Measurements from ENCODE around the gene DHX15. TPM values are rescaled to one million over a fixed set of nuclear protein-coding genes. Genes with fewer than 3 reads are reported as not detected.
A peak's percentile ranks its signal among the peaks of the same experiment; 100 is the strongest.

DHX15 gene
- total RNA-seq (ENCODE audit: insufficient read depth, low replicate concordance): 162 TPM

DNA sequence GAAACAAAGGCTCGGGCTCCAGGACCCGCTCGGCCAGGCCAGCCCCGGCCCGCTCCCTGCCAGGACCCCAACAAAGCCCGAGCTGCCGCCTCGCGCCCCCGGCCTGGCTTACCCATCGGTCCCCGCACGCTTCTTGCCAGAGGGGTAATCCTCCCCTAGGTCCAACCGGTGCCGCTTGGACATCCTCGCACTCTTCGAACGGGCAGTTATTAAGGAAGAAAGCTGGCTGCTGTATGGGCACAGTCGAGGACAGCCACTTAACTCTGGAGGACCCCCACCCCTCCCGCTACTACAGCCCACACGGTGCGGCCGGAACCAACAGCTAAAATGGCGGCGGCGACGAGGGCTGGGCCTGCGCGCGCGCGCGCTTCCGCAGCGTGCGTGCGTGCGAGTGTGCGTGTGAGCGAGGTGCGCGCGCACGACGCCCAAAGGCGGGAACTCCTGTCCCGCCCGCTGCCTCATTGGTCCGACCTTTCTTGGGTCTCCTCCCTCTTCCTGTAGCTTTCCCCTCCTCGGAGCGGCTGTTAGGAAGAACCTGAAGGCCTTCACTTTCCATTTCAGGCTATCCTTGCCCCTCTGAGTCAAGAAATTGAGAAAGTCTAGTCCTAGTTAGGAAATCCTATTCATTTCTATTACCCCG is at the start of gene DHX15:
Gene DHX15 (minus strand): TSS at position 344 of the 640 bp plus-strand sequence. CDS start 161 bp downstream, at position 183.
- DNase-seq (ENCODE audit: low spot score): peak; percentile 98

DNA sequence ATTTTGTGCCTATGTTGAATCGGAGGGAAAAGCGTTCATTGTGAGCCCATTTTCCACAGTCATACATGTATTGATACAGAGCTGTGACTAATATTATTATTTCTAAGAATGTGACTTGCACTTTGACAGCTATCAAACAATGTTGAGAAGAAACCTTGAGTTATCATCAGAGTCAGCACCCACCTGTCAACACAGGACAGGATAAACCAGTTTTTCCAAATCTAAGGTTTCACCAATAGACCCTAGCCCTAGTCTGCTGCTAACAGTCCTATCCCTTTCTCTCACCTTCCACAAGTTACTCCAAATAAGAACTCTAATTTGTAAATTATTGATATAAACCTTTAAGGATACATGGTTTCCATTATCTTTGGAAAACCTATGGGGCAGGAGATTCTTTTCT is 47.7 kb upstream of the DHX15 start:
- no peak for DNase-seq (ENCODE audit: low spot score)

GRCh38 chr4:24630937-24631336 is 46.6 kb upstream of the DHX15 start:
- no peak for DNase-seq (ENCODE audit: low spot score)

DNA sequence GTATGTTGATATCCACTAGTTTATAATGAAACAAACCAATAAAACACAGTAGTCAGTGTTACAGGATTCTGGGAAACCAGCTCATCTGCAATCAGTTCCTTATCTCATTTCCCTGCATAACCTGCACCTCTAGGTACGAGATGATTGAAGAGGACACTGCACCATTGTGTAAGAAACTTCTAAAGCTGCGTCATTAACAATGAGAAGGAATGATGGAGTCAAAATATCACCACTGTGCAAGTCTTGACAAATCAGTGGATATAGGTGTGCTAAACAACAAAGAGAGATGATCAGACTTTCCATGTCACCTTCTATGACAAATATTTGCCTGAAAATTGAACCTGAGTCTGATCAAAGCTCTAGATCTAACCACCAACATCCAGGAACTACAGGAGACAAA is 40.7 kb upstream of the DHX15 start:
- DNase-seq (ENCODE audit: low spot score): no peak

- no peak for DNase-seq (ENCODE audit: low spot score)
Observed at GRCh38 chr4:24624381-24624780, 40.0 kb upstream of the DHX15 start.

- DNase-seq (ENCODE audit: low spot score): no peak
Observed at GRCh38 chr4:24622146-24622834, 37.9 kb upstream of the DHX15 start.

DNA sequence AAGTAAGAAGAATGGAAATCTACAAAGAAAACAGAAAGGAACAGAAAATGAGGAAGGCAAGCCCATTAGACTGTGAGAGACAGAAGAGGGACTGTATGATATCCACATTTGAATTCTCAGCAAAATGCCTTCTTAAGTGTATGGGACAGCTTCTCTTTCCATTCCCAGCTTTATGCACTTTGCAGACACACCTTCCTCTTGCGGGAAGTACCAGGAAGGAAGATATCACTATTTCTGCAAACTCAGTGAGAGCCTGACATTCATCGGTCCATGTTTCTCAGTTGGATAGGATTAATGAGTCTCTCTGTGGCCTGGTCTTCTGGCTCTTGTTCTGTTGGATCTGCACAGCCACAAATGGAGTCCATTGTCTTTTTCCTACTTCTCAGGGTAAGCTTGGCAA is 31.6 kb upstream of the DHX15 start:
- no peak for DNase-seq (ENCODE audit: low spot score)

GRCh38 chr4:24614881-24615280 is 30.5 kb upstream of the DHX15 start:
- DNase-seq (ENCODE audit: low spot score): no peak

GRCh38 chr4:24613502-24613901 is 29.1 kb upstream of the DHX15 start:
- DNase-seq (ENCODE audit: low spot score): no peak

DNA sequence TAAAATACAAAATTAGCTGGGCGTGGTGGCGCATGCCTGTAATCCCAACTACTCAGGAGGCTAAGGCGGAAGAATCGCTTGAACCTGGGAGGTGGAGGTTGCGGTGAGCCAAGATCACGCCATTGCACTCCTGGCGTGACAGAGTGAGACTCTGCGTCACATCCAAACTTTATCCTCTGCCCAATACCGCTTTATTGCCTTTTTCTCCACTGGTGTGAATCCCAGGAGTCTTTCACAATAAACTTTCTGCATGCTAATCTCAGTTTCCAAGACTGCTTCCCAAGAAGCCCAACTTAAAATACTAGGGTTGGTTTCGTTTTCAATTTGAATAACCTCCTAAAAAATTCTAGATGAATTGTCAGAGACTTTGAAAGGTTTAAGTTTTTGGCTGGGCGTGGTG is 27.2 kb upstream of the DHX15 start:
- no peak for DNase-seq (ENCODE audit: low spot score)

- no peak for DNase-seq (ENCODE audit: low spot score)
Observed at GRCh38 chr4:24607334-24607733, 23.0 kb upstream of the DHX15 start.

GRCh38 chr4:24605216-24605615 is 20.9 kb upstream of the DHX15 start:
- DNase-seq (ENCODE audit: low spot score): no peak

DNA sequence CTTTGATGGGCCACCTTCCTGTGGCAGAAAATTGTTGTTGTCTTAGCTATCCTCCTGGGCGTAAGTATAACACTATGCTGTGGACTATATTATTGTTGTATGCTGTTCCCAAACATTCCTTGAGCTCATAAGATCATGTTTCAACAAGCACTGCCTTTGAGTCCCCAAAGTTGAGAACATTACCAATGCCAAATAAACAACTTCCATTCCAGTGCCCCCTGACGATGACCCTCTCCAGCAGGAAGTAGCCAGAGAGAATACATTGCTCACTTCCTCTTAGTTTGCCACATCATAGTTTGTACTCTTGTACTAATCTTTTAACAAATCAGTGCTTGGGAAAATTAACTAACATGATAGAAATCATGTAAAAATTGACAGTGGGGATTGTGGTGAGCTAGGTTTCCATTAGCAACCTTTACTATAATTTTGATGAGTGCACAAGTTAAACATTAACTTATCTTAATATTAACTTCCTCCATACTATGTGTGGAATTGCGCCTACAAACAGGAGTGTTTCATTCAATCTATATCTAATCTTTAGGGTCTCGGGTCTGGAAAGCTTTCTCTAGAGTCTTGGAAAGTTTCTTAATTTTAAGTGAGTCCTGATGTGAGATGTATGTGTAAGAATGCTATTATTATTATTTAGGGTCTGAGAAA is 20.3 kb upstream of the DHX15 start:
- DNase-seq (ENCODE audit: low spot score): no peak

GRCh38 chr4:24603343-24603742 is 19.0 kb upstream of the DHX15 start:
- DNase-seq (ENCODE audit: low spot score): no peak

GRCh38 chr4:24601121-24601520 is 16.8 kb upstream of the DHX15 start:
- DNase-seq (ENCODE audit: low spot score): no peak

- DNase-seq (ENCODE audit: low spot score): no peak
Observed at GRCh38 chr4:24599275-24599674, 14.9 kb upstream of the DHX15 start.

- peak; percentile 5 for DNase-seq (ENCODE audit: low spot score)
Observed at GRCh38 chr4:24598025-24598424, 13.7 kb upstream of the DHX15 start.

GRCh38 chr4:24595659-24596058 is 11.3 kb upstream of the DHX15 start:
- DNase-seq (ENCODE audit: low spot score): no peak

- DNase-seq (ENCODE audit: low spot score): peak; percentile 15
Observed at GRCh38 chr4:24594887-24595286, 10.5 kb upstream of the DHX15 start.

GRCh38 chr4:24589448-24589847 is 5.1 kb upstream of the DHX15 start:
- no peak for DNase-seq (ENCODE audit: low spot score)

DNA sequence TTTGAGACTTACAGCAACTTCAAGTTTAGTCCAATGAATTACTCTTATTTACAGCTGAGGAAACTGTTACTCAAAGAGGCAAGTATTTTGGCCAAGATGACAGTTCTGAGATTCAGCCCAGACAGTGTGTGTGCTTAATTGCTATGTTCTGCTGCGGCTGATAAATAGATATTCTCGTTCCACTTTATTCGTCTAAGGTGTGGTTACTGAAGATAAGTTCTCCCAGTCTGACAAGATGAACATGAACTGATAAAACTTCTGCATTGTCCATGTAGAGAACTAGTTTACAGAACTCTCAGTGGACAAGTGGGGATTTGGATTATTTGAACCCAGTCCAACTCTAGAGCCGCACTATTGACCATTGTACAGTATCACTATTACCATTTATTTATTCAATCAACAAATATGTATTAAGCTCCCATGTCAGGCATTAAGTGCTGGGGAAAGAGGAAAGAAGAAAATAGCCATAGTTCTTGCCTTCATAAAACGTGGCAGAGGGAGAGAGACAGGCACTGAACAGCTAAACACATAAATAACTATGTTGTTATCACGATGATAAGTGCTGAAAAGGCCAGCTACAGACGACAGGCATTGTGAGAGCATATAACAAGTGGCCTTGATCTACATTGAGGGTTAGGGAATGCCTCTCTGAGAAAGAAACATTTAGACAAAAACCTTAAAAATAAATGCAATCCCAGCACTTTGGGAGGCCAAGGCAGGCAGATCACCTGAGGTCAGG is 4.0 kb upstream of the DHX15 start:
- no peak for DNase-seq (ENCODE audit: low spot score)
